IPS-20b (cell line): Measurements from ENCODE around the gene B3GNT9.

Experiments used
- H3K27ac ChIP-seq: one replicate; pipeline ENCODE4 v1.5.1; 2013; ENCODE audit warnings: low read length
- H3K27me3 ChIP-seq: 2 replicates; pipeline ENCODE4 v1.6.1; 2013; ENCODE audit warnings: mild to moderate bottlenecking, low read length, inconsistent platforms; ENCODE audit not compliant: insufficient read depth
- H3K36me3 ChIP-seq: 2 replicates; pipeline ENCODE4 v1.6.1; 2013; ENCODE audit warnings: low read depth, mild to moderate bottlenecking, inconsistent platforms, low read length, moderate library complexity; ENCODE audit not compliant: insufficient read depth
- H3K4me1 ChIP-seq: 2 replicates; pipeline ENCODE4 v1.6.1; 2013; ENCODE audit warnings: mild to moderate bottlenecking, control low read depth, inconsistent platforms, low read length, moderate library complexity; ENCODE audit not compliant: insufficient read depth
- H3K4me3 ChIP-seq: 2 replicates; pipeline ENCODE4 v1.5.1; 2013; ENCODE audit warnings: mild to moderate bottlenecking, low read length, inconsistent platforms
- H3K9ac ChIP-seq: 2 replicates; pipeline ENCODE4 v1.6.1; 2013; ENCODE audit warnings: low read depth, mild to moderate bottlenecking, inconsistent platforms, low read length, moderate library complexity
- H3K9me3 ChIP-seq: 2 replicates; pipeline ENCODE4 v1.6.1; 2013; ENCODE audit warnings: mild to moderate bottlenecking, low read depth, low read length, inconsistent platforms; ENCODE audit not compliant: insufficient read depth

B3GNT9 gene

DNA sequence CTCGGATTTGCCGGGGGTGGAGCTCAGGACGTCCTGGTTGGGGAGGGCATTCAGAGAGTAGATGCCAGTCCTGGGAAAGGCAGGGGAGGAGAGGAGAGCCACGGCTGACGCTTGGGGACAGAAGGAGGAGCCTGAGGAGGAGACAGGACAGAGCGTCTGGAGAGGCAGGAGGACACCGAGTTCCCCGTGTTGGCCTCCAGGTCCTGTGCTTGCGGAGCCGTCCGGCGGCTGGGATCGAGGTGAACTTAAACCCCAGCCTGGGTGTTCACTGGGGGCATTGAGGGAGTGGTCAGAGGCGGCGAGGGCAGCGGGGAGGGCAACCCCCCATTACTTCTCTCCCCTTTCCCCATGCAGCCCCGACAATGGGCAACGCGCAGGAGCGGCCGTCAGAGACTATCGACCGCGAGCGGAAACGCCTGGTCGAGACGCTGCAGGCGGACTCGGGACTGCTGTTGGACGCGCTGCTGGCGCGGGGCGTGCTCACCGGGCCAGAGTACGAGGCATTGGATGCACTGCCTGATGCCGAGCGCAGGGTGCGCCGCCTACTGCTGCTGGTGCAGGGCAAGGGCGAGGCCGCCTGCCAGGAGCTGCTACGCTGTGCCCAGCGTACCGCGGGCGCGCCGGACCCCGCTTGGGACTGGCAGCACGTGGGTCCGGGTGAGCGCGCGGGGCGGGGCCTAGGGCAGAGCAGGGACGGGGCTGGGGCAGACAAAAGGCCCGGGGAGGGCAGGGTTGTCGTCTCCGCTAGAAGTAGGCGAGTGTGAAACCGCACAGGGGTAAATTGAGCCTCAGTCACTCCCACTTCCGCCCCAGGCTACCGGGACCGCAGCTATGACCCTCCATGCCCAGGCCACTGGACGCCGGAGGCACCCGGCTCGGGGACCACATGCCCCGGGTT is 23.3 kb upstream of the B3GNT9 start:
- Histone ChIP-seq H3K9ac (no peak overlapping the region), H3K4me3 (peak overlapping the region; percentile 66), H3K27me3 (peaks cover 95% of the 10 kb centered on the region), H3K36me3 (no peaks in the 10 kb centered on the region), H3K4me1 (peaks cover 13% of the 10 kb centered on the region), H3K9me3 (no peaks in the 10 kb centered on the region), H3K27ac (no peak overlapping the region)

DNA sequence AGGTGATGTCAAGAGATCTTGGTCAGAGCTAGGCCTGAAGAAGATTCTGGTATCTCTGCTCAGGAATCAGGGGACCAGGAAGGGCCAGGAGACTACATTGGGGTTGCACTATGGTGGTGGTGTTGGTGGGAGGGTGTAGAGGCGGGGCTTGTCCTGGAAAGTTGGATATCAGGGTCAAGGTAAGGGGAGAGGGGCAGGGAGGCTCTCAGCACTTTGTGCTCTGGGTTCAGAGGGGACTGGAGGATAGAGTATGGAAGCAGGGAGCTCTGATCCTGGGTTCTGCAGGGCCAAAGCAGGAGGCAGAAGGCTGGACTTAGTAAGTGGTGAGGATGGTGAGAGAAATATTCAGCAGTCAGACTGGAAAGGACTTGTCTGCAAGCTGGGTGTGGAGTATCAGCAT is 22.5 kb upstream of the B3GNT9 start:
- Histone ChIP-seq H3K9me3 (no peaks in the 10 kb centered on the region), H3K27ac (no peak overlapping the region), H3K4me3 (peak overlapping the region; percentile 66; the same call in 1 of the 2 replicates), H3K27me3 (peaks cover 95% of the 10 kb centered on the region), H3K36me3 (no peaks in the 10 kb centered on the region), H3K9ac (no peak overlapping the region), H3K4me1 (peaks cover 13% of the 10 kb centered on the region)

DNA sequence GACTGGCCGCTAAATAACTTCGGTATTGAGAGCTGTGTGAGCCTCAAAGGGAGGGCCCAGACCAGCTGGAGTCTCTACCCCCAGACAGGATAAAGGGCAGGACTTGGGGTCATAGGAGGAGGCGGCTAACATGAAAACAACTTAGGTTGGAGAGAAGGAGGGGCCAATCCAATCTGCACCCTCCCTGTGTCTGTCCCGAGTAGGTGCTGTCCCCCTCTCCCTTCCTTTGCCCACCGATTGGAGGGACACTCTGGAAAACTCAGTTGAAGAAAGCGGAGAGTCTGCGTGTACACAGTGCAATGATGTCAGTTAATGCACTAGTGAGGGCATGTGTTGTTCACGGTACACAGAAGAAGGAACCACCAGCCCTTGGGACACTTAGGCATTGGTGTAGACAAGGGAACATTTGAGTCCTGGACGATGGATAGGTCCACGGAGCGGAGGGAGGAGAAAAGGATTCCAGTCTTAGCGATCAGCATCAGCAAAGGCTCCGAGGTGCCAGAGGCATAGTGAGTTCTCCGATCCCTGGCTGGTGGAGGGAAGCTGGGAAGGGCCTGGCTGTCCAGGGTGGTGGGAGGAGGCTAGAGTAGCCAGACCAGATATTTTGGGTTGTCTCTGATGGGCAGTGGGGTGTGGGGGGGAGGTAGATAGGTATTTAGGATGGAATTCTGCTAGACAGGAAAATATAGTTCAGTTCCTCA is 20.3 kb upstream of the B3GNT9 start:
- Histone ChIP-seq H3K9ac (peak overlapping the region; percentile 13; the same call in 1 of the 2 replicates), H3K27ac (no peak overlapping the region), H3K27me3 (peaks cover 98% of the 10 kb centered on the region)

DNA sequence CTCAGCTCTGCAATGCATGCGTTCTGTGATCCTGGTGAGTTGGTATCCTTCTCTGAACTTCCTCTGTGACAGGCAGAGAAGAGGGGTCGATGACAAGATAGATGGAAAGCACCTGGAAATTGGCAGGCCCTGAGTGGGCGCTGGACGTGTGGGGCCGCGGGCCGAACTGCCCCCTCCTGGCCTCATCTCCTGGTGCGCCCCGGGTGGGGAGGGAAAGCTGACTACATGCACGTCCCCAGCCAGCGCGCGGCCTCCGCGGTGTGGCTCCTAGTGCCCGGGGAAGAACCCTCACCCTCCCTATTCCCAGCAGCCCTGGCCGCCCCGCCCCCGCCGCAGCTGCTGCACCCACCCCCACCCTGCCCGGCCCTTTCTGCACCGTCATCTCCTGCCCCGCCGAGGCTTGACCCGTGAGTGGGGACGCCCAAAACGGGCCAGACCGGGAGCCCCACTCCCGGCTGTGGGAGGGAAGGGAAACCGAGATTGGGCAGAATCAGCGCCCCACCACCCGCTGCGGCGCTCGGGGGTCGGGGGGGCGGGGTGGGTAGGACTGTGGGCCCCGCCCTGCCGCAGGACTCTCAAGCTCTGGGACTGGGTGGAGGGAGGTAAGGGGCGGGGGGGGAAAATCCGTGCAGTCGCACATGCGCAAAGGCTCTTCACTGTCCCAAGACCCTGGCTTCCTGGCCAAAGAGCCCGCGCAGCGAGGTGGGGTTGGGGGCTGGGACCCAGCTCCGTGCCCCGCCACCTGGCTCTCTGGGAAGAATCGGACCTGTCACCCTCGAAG is 19.6 kb upstream of the B3GNT9 start, which contains the start of gene NOL3:
TSS of gene NOL3 (plus strand) at position 371 of the 781 bp plus-strand sequence.
- H3K36me3 ChIP-seq, result no peaks in the 10 kb centered on the region
- H3K9ac ChIP-seq, result peak within 1 kb of the TSS; percentile 13; the same call in 1 of the 2 replicates
- H3K9me3 ChIP-seq, result no peaks in the 10 kb centered on the region
- H3K4me1 ChIP-seq, result peaks cover 9% of the 10 kb centered on the region
- no peak within 1 kb of the TSS for H3K27ac ChIP-seq
- peaks cover 98% of the 10 kb centered on the region for H3K27me3 ChIP-seq
- peak within 1 kb of the TSS; percentile 63 for H3K4me3 ChIP-seq

More for the DNA sequence above, 20.3 kb upstream of the B3GNT9 start:
- Histone ChIP-seq H3K4me1 (peaks cover 9% of the 10 kb centered on the region), H3K9me3 (no peaks in the 10 kb centered on the region), H3K36me3 (no peaks in the 10 kb centered on the region), H3K4me3 (peak overlapping the region; percentile 63)

DNA sequence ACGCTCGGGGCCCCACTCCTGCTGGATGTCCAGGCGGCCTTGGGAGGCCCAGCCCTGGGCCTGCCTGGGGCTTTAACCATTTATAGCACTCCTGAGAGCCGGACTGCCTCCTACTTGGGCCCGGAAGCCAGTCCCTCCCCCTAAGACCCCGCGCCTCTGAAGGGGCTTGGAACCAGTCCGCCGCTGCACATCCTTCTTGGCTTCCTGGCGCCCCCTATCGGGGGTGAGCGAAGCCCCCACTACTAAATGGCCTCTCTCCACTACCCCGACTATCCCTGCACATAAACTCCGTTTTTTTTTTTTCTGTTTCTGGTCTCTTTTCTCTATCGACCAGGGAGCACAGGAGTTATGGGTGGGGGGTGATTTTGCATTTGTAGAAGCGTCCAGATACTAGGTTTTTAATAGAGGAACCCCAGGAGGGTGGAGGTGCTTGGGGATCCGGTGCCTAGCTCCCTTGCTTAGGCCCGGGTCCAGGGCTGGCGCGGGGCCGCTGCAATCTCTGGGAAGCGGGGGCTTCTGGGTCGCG is 18.9 kb upstream of the B3GNT9 start:
- Histone ChIP-seq H3K9me3 (peaks cover 4% of the 10 kb centered on the region; the same call in 1 of the 2 replicates), H3K4me3 (peak overlapping the region; percentile 63), H3K4me1 (peaks cover 9% of the 10 kb centered on the region), H3K27me3 (peaks cover 98% of the 10 kb centered on the region), H3K36me3 (no peaks in the 10 kb centered on the region), H3K9ac (no peak overlapping the region), H3K27ac (no peak overlapping the region)

DNA sequence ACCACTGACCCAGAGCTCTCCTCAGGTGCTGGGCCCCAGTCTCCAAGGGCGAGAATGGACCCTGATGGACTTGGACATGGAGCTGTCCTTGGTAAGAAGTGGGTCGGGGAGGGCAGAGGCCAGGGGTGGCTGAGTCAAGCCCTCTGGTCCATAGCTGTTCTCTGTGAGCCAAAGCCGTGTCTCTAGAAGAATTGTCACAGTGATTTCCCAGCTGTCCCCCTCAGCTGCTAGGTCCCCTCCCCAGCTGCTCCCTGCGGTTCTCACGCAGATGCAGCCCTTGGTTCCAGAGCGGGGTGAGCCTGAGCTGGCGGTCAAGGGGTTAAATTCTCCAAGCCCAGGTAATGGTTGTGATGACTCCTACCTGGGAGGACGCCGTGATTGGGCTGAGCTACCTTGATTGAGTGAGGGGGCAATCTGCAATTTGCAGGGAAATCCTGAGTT is 18.2 kb upstream of the B3GNT9 start:
- Histone ChIP-seq H3K27ac (no peak overlapping the region), H3K27me3 (peaks cover 98% of the 10 kb centered on the region), H3K9me3 (peaks cover 5% of the 10 kb centered on the region; the same call in 1 of the 2 replicates), H3K36me3 (no peaks in the 10 kb centered on the region), H3K4me1 (peaks cover 9% of the 10 kb centered on the region), H3K4me3 (peak overlapping the region; percentile 63), H3K9ac (no peak overlapping the region)

DNA sequence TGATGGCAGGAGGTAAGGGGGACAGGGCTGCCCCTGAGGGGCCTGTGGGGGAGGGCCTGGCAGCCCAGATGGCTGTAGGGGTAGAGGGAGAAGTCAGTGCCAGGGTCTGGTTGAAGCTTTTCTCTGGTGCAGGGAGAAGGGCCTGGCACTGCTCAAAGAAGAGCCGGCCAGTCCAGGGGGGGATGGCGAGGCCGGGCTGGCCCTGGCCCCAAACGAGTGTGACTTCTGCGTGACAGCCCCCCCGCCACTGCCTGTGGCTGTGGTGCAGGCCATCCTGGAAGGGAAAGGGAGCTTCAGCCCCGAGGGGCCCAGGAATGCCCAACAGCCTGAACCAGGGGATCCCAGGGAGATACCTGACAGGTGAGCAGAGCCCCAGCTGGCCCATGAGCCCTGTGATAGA is 16.8 kb upstream of the B3GNT9 start:
- no peak overlapping the region for H3K27ac ChIP-seq
- peaks cover 4% of the 10 kb centered on the region for H3K4me1 ChIP-seq
- peaks cover 6% of the 10 kb centered on the region for H3K9me3 ChIP-seq
- no peak overlapping the region for H3K9ac ChIP-seq
- H3K27me3 ChIP-seq, result peaks cover 98% of the 10 kb centered on the region
- H3K4me3 ChIP-seq, result no peak overlapping the region
- no peaks in the 10 kb centered on the region for H3K36me3 ChIP-seq

DNA sequence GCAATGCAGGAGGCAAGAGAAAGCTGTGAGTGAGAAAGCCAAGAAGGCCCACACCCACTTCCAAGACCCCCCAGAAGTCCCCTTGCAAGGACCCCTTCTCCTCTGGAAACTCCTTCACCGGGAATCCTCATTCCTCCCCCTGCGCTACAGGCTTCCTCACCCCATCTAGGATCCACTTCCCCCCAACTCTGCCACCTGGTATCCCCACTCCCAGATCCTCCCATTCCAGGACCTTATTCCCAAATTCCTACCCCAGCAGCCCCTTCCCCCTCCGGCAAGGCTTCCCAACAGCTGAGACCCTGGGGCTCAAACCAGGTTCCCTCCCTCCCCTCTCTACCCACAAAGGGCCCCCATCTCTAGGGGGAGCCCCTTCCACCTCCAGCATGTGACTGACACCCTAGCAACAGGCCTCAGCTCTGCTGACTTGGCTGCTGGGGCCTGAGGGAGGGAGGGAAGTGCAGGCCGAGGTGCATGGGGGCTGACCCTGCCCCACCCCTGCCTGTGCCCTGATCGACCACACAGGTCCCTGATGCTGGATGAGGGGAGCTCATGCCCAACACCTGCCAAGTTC is 15.9 kb upstream of the B3GNT9 start:
- H3K27me3 ChIP-seq, result peaks cover 98% of the 10 kb centered on the region
- no peak overlapping the region for H3K4me3 ChIP-seq
- H3K9me3 ChIP-seq, result peaks cover 10% of the 10 kb centered on the region
- no peak overlapping the region for H3K9ac ChIP-seq
- H3K4me1 ChIP-seq, result peaks cover 4% of the 10 kb centered on the region
- H3K27ac ChIP-seq, result no peak overlapping the region
- no peaks in the 10 kb centered on the region for H3K36me3 ChIP-seq

DNA sequence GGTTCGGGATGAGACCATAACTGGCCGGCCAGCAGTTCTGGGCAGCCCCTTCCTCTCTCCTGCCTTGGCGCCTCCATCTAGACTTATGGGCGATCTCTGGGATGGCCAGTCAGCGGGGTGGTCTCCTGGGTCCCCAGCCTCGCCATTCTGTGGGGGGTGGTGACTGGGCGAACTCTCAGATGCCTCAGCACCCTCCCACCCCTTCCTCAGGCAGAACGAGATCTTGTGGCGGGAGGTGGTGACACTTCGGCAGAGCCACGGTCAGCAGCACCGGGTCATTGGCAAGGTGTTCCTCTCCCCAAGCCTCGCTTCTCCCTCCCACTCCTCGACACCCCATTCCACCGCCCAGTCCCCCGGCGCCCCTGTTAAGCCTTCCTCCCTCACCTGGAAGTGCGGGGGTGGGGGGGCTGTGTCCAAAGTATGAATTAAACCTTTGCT is 15.3 kb upstream of the B3GNT9 start:
- Histone ChIP-seq H3K27me3 (peaks cover 98% of the 10 kb centered on the region), H3K4me1 (peaks cover 2% of the 10 kb centered on the region), H3K9ac (no peak overlapping the region), H3K9me3 (peaks cover 10% of the 10 kb centered on the region), H3K27ac (no peak overlapping the region), H3K36me3 (no peaks in the 10 kb centered on the region), H3K4me3 (no peak overlapping the region)

DNA sequence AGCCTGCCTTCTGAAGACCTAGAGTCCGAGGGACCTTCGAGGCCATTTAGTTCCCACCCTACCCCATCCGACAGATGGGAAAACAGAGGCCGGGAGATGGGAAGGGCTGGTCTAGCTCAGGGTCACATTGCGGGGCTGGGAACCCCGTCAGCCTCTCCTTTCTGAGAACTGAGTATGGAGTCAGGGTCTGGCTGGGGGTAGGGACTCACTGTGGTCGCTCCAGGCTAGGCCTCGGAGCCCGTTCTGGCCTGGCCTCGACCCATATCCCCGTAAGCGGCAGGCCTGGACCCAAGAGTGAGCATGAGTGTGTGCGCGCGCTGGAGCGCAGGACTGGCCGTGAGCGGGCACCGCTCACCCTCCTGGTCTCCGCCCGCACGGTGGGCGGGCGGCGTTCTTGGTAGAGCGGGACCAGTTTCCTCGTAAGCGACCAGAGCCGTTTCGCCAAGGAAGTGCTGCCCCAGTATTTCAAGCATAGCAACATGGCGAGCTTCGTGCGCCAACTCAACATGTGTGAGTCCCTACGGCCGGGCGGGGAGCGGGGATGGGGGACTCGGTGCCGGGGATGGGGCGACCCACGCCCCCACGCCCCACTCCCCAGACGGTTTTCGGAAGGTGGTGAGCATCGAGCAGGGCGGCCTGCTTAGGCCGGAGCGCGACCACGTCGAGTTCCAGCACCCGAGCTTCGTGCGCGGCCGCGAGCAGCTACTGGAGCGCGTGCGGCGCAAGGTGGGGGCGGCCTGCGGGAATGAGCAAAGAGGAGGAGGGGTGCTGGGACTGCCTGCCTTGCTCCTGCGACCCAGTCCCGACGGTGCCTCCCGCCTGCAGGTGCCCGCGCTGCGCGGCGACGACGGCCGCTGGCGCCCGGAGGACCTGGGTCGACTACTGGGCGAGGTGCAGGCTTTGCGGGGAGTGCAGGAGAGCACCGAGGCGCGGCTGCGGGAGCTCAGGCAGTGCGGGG is 14.6 kb upstream of the B3GNT9 start:
- peak overlapping the region; percentile 42; the same call in 1 of the 2 replicates for H3K4me3 ChIP-seq
- peaks cover 10% of the 10 kb centered on the region for H3K9me3 ChIP-seq
- H3K27me3 ChIP-seq, result peaks cover 99% of the 10 kb centered on the region
- no peaks in the 10 kb centered on the region for H3K36me3 ChIP-seq
- H3K9ac ChIP-seq, result no peak overlapping the region
- H3K4me1 ChIP-seq, result no peaks in the 10 kb centered on the region
- H3K27ac ChIP-seq, result no peak overlapping the region
